OCI-M2 (cell line): ENCODE results near the gene ABCB8.

ENCODE experiments used
- DNase-seq: peaks from one replicate; lab custom pipeline; 2025; ENCODE audit not compliant: unreplicated experiment; lab: John Stamatoyannopoulos, UW

Gene ABCB8

GRCh38 chr7:151070574-151070960, 42.3 kb downstream of the ABCB8 start:
- DNase-seq = no peak

- no peak for DNase-seq
Observed at GRCh38 chr7:151071032-151071866, 43.0 kb downstream of the ABCB8 start.

- DNase-seq = no peak
Observed at GRCh38 chr7:151073990-151074389, 45.7 kb downstream of the ABCB8 start.

GRCh38 chr7:151074817-151075661, 46.8 kb downstream of the ABCB8 start:
- no peak for DNase-seq

- DNase-seq = no peak
Observed at GRCh38 chr7:151075662-151075971, 47.4 kb downstream of the ABCB8 start.

- DNase-seq = no peak
Observed at GRCh38 chr7:151075978-151076426, 47.8 kb downstream of the ABCB8 start.

- no peak for DNase-seq
Observed at GRCh38 chr7:151076863-151077704, 48.8 kb downstream of the ABCB8 start.

- no peak for DNase-seq
Observed at GRCh38 chr7:151077705-151078232, 49.5 kb downstream of the ABCB8 start.

- DNase-seq = no peak
Observed at GRCh38 chr7:151078233-151079040, 50.2 kb downstream of the ABCB8 start.

- no peak for DNase-seq
Observed at GRCh38 chr7:151079199-151079910, 51.1 kb downstream of the ABCB8 start.

- DNase-seq = no peak
Observed at GRCh38 chr7:151080067-151080521, 51.8 kb downstream of the ABCB8 start.

- DNase-seq = peak; percentile 62
Observed at GRCh38 chr7:151080522-151081169, 52.4 kb downstream of the ABCB8 start, which contains the start of gene FASTK. TSS of gene FASTK (minus strand) at chr7:151080809. CDS start at chr7:151080766, 43 bp downstream.

- DNase-seq = no peak
Observed at GRCh38 chr7:151081170-151082101, 53.2 kb downstream of the ABCB8 start.

GRCh38 chr7:151082141-151083070, 54.2 kb downstream of the ABCB8 start:
- DNase-seq = no peak

- DNase-seq = no peak
Observed at GRCh38 chr7:151083071-151083823, 55.0 kb downstream of the ABCB8 start, which contains the start of gene TMUB1. TSS of gene TMUB1 (minus strand) at chr7:151083493. CDS start at chr7:151082563, 930 bp downstream.

- DNase-seq = no peak
Observed at GRCh38 chr7:151083824-151084160, 55.5 kb downstream of the ABCB8 start.
